ENCODE measurements around the gene RBM20. TPM values are rescaled to one million over a fixed set of nuclear protein-coding genes. Genes with fewer than 3 reads are reported as not detected.

The RBM20 gene
- total and polyA plus RNA-seq, 10 of the 15 experiments (the other 5 are each of a cell fraction or from before 2014, with no cell fraction given): 0.04 to 0.26 (median 0.15) TPM

DNA sequence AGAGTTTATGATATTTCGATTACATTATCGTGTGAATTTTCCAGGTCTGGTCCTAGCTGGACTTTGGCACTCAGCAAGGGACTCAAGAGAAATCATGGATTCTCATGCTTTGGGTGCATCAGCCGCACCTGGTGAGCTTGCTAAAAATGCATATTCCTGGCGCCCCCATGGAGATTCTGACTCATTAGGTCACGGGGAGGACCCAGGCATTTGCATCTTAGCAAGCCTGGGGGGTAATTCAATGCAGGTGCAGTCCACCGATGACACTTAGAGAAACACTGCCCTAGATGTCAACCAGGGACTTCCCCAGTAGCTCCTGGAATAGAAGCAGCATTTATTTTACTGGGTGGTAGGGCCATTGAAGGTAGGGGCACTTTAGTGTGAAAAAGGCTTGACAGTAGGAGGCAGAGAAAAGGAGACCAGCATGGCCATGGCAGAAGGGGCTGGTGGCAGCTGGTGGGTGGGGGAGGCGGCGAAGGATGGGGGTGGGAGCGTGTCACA, 197.7 kb downstream of the RBM20 start (continued):
- TF ChIP-seq E4F1 (IDR thresholded peaks at IDR 0.05; ENCODE audit: borderline replicate concordance, partially characterized antibody): no peak
- no peak for TF ChIP-seq PAX8 (IDR thresholded peaks at IDR 0.05)
- 0 out of 2 replicates have a peak, but pooled peaks have one; percentile 56 for TF ChIP-seq CHD4 (IDR thresholded peaks at IDR 0.05)
- TF ChIP-seq, protein P1, sequence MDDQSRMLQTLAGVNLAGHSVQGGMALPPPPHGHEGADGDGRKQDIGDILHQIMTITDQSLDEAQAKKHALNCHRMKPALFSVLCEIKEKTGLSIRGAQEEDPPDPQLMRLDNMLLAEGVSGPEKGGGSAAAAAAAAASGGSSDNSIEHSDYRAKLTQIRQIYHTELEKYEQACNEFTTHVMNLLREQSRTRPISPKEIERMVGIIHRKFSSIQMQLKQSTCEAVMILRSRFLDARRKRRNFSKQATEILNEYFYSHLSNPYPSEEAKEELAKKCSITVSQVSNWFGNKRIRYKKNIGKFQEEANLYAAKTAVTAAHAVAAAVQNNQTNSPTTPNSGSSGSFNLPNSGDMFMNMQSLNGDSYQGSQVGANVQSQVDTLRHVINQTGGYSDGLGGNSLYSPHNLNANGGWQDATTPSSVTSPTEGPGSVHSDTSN (IDR thresholded peaks at IDR 0.05; ENCODE audit: insufficient replicate concordance, low read depth, low read length): no peak
- no peak for TF ChIP-seq LARP7 (IDR thresholded peaks at IDR 0.05)
- no peak for TF ChIP-seq KAT2A (conservative IDR thresholded peaks at IDR 0.05; ENCODE audit: control insufficient read depth, low read depth, low read length)
- TF ChIP-seq BCL3 (IDR thresholded peaks at IDR 0.05; ENCODE audit: borderline replicate concordance, insufficient read depth, low read depth, low read length, poor library complexity, severe bottlenecking): no peak
- peak; percentile 31; the same call in 1 of the 2 replicates for TF ChIP-seq CBFB (IDR thresholded peaks at IDR 0.05; ENCODE audit: low read depth)
- TF ChIP-seq, protein P2, sequence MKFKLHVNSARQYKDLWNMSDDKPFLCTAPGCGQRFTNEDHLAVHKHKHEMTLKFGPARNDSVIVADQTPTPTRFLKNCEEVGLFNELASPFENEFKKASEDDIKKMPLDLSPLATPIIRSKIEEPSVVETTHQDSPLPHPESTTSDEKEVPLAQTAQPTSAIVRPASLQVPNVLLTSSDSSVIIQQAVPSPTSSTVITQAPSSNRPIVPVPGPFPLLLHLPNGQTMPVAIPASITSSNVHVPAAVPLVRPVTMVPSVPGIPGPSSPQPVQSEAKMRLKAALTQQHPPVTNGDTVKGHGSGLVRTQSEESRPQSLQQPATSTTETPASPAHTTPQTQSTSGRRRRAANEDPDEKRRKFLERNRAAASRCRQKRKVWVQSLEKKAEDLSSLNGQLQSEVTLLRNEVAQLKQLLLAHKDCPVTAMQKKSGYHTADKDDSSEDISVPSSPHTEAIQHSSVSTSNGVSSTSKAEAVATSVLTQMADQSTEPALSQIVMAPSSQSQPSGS (IDR thresholded peaks at IDR 0.05; ENCODE audit: low read length): peak; percentile 91
- TF ChIP-seq YBX1 (IDR thresholded peaks at IDR 0.05): no peak
- no peak for TF ChIP-seq CEBPB (IDR thresholded peaks at IDR 0.05; ENCODE audit: borderline replicate concordance in 1 of 2, low read depth in 2 of 2, low read length in 2 of 2)
- TF ChIP-seq BACH1 (IDR thresholded peaks at IDR 0.05; ENCODE audit: borderline replicate concordance): peak; percentile 15; the same call in 1 of the 2 replicates
- no peak for TF ChIP-seq ZNF384 (IDR thresholded peaks at IDR 0.05; ENCODE audit: borderline replicate concordance, low read depth, low read length)
- TF ChIP-seq ZNF274 (IDR thresholded peaks at IDR 0.05; ENCODE audit: insufficient read depth, insufficient read length): no peak
- TF ChIP-seq MXI1 (IDR thresholded peaks at IDR 0.05; ENCODE audit: low read depth, low read length): peak; percentile 41
- no peak; the same call in 1 of the 2 replicates for TF ChIP-seq HCFC1 (IDR thresholded peaks at IDR 0.05; ENCODE audit: low read length)
- TF ChIP-seq TCF12 (IDR thresholded peaks at IDR 0.05; ENCODE audit: low read depth, low read length): peak; percentile 91
- TF ChIP-seq SMARCA5 (IDR thresholded peaks at IDR 0.05): no peak
- TF ChIP-seq MYB (IDR thresholded peaks at IDR 0.05; ENCODE audit: borderline replicate concordance, low read depth, low read length): no peak
- no peak for TF ChIP-seq FOXK2 (IDR thresholded peaks at IDR 0.05)
- TF ChIP-seq RAD21 (IDR thresholded peaks at IDR 0.05; ENCODE audit: insufficient read depth, low read depth, low read length): no peak
- TF ChIP-seq EED (IDR thresholded peaks at IDR 0.05; ENCODE audit: low read depth): peak; percentile 86
- TF ChIP-seq SREBF1 (IDR thresholded peaks at IDR 0.05; ENCODE audit: low read length): no peak
- TF ChIP-seq, protein P3, sequence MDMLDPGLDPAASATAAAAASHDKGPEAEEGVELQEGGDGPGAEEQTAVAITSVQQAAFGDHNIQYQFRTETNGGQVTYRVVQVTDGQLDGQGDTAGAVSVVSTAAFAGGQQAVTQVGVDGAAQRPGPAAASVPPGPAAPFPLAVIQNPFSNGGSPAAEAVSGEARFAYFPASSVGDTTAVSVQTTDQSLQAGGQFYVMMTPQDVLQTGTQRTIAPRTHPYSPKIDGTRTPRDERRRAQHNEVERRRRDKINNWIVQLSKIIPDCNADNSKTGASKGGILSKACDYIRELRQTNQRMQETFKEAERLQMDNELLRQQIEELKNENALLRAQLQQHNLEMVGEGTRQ (IDR thresholded peaks at IDR 0.05; ENCODE audit: borderline replicate concordance, low read depth, low read length): peak; percentile 24; the same call in 1 of the 2 replicates
- peak; percentile 95 for TF ChIP-seq NR2F1 (conservative IDR thresholded peaks at IDR 0.05)
- TF ChIP-seq RCOR1 (conservative IDR thresholded peaks at IDR 0.05; ENCODE audit: low read depth, low read length): 0 out of 2 replicates have a peak, but pooled peaks have one; percentile 55

Measured in GM12878 (cell line).